Right cardiac atrium (tissue), 5 donors: ENCODE data around the gene MMP15. TPM values are rescaled to one million over a fixed set of nuclear protein-coding genes. Genes with fewer than 3 reads are reported as not detected.
"Not testable (repeated sequence)": the region's sequence is repeated elsewhere in the genome, so short reads cannot be mapped to it uniquely, and the experiment has no call there.

Experiments
- ATAC-seq, 2 donors: fragments of 200-7000 bp; cut with Tn5 transposase; one replicate each; pipeline versions ENCODE4 v1.8.0 to v1.9.1; 2020; ENCODE audit warnings: moderate library complexity in 2 of 2, mild to moderate bottlenecking in 1 of 2
- DNase-seq, 3 donors: peaks; one replicate each; pipeline ENCODE4 v3.0.0-alpha.2; 2020
- H3K27ac ChIP-seq: one replicate; pipeline ENCODE4 v1.5.1; 2013; ENCODE audit warnings: mild to moderate bottlenecking, low read length, control low read depth, moderate library complexity
- H3K27me3 ChIP-seq: one replicate; pipeline ENCODE4 v1.6.1; 2013; ENCODE audit not compliant: control insufficient read depth, insufficient read depth
- H3K4me1 ChIP-seq: one replicate; pipeline ENCODE4 v1.6.1; 2013; ENCODE audit warnings: low read length; ENCODE audit not compliant: control insufficient read depth, insufficient read depth
- H3K4me3 ChIP-seq: one replicate; pipeline ENCODE4 v1.5.1; 2013; ENCODE audit warnings: low read length, control low read depth
- H3K9me3 ChIP-seq: one replicate; pipeline ENCODE4 v1.6.1; 2013; ENCODE audit warnings: low read length; ENCODE audit not compliant: control insufficient read depth
- WGBS: extraction: QIAGEN DNeasy Blood & Tissue Kit; methylation state at CpG from one replicate; pipeline ENCODE4 v1.1.7; 2013; 5-methylcytosine and 5-hydroxymethylcytosine counted together
- intact Hi-C, 4 donors: fragments of 100-400 bp; cut with DNase I; formaldehyde crosslinking; loops; one replicate each; pipeline versions ENCODE4 v1.11.0 to v1.14.0; 2022 to 2023
- polyA plus RNA-seq: library from polyadenylated mRNA; stranded (reverse); fragments of 200-250 nt; gene quantifications from one replicate; pipeline ENCODE4 v1.2.3, GENCODE V29; 2013
- total RNA-seq, 4 donors: library from RNA; stranded (reverse); fragmentation: NEBNext Ultra II Directional; extraction: Animal tissue kit (Norgen Biotek cat#: 25700); gene quantifications; one replicate each; pipeline ENCODE4 v1.2.1, GENCODE V29; 2021
- donor health status: healthy with polysubstance abuse.
- donor health status: DM: no; HTN: yes; CAD: no.
- donor health status: DM: no; HTN: no; CAD: no.
- donor health status: DM: no; HTN: yes; CAD: no; lungs with severe emphysema.
- donor health status: DM: yes; HTN: yes; CAD: no.

The MMP15 gene
- total and polyA plus RNA-seq, 5 donors = 41.2 to 72.6 (median 61.0) TPM

DNA sequence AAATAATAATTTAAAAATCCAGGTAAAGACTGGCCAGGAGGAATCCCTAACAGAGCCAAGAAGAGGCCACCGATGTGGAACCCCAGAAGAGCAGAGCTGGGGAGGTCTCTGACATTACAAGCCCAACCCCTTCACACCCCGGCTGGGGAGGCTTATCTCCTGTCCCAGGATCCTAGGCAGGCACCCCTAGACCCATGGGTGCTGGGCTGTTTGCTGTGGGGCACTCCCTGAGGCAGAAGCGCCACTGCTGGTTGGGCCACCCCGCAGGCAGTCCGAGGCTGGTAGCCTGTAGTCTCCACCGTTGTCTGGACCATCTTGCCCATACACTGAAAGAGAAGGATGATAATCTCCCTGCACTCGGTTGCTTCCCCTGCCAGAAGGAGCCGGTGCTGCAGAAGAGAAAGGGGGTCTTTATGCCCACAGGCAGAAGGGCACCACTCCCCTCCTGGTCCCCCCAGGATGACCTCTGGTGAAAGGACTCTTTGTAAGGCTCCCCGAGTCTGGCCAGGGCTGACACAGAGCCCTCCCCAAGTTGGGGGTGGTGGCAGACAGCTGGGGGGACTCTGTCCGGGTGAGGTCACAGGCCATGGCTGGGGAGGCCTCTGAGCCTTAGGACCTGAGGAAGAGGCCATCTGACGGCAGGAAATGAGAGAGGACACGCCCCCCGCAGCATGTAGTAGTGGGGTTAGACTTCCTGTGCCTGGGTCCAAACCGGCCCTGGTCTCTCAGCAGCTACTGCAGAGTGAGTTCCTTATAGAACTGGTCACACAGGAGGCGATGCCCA lies 69.4 kb downstream of the MMP15 start:
- WGBS = 69% methylated on average over 15 of the region's 15 CpGs
- intact Hi-C loops = no loop called here

DNA sequence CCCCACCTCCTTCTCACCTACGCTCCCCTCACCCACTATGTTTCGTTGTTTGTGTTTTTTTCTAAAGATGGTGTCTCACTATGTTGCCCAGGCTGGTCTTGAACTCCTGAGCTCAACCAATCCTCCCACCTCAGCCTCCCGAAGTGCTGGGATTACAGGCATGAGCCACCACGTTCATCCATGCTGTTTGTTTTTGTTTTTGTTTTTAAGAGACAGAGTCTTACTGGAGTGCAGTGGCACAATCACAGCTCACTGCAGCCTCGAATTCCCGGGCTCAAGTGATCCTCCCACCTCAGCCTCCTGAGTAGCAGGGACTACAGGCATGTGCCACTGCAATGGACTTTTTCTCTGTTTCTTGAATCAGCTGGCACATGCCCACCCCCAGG lies 70.0 kb downstream of the MMP15 start:
- H3K27ac ChIP-seq = not testable (repeated sequence)

More for the DNA sequence above, 69.4 kb downstream of the MMP15 start:
- no peak overlapping the region for H3K27ac ChIP-seq
- peak in 1 of 3 donors; percentile 28 for DNase-seq
- H3K4me3 ChIP-seq = no peak overlapping the region
- H3K27me3 ChIP-seq = no peaks in the 10 kb centered on the region
- no peaks in the 10 kb centered on the region for H3K4me1 ChIP-seq
- no peaks in the 10 kb centered on the region for H3K9me3 ChIP-seq
- ATAC-seq = peak in 1 of 2 donors; percentile 10

DNA sequence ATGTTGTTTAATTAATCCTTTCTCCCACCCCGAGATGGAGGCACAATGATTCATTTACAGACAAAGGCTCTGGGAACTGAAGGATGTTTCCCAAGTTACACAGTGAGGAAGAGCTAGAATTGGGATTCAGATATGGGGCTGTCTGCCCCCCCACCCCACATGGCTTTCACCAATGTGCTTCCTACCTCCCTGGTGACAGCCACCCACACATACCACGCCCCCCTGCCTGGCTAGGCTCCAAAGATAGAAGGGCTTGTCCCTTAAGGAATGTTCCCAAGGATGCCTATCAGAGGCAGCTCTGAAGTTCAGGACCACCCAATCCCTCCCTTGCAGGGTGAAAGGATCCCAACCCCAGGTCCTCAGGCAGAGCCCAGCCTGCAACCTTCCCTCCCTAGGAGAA lies 70.7 kb downstream of the MMP15 start:
- Histone ChIP-seq H3K9me3 (no peaks in the 10 kb centered on the region), H3K27ac (no peak overlapping the region), H3K27me3 (no peaks in the 10 kb centered on the region), H3K4me3 (no peak overlapping the region), H3K4me1 (no peaks in the 10 kb centered on the region)
- WGBS = 42% methylated on average over 2 of the region's 2 CpGs
- intact Hi-C loops = no loop called here
- no peak for ATAC-seq
- no peak for DNase-seq

More for the DNA sequence above, 70.0 kb downstream of the MMP15 start:
- H3K9me3 ChIP-seq, H3K4me3 ChIP-seq, DNase-seq, ATAC-seq, intact Hi-C loops, H3K27me3 ChIP-seq, H3K4me1 ChIP-seq: not testable (repeated sequence)
- WGBS = 77% methylated on average over 6 of the region's 6 CpGs

Other genes with a start within 250 kb of the MMP15 start
- 10 to 100 TPM; 45.8 to 67.5 (median 50.0) TPM for gene KIFC3, start 223.3 kb upstream of the MMP15 start, total RNA-seq
- 39.9 TPM for gene KIFC3, start 223.3 kb upstream of the MMP15 start, polyA plus RNA-seq
- not detected for gene CNGB1, start 54.6 kb upstream of the MMP15 start, total RNA-seq
- gene CNGB1, start 54.6 kb upstream of the MMP15 start, polyA plus RNA-seq = not detected
- 1 to 10 TPM; 5.5 to 9.2 (median 7.9) TPM for gene ZNF319, start 25.1 kb upstream of the MMP15 start, total RNA-seq
- gene ZNF319, start 25.1 kb upstream of the MMP15 start, polyA plus RNA-seq = 6.3 TPM
- gene USB1, start 24.3 kb upstream of the MMP15 start, total RNA-seq = 10 to 100 TPM; 24.5 to 35.3 (median 29.3) TPM
- 25.9 TPM for gene USB1, start 24.3 kb upstream of the MMP15 start, polyA plus RNA-seq
- 10 to 100 TPM; 30.4 to 36.2 (median 33.5) TPM for gene CFAP20, start 103.6 kb downstream of the MMP15 start, total RNA-seq
- 36.2 TPM for gene CFAP20, start 103.6 kb downstream of the MMP15 start, polyA plus RNA-seq
- 10 to 100 TPM; 28.7 to 36.7 (median 34.1) TPM for gene CSNK2A2, start 172.4 kb downstream of the MMP15 start, total RNA-seq
- 20.6 TPM for gene CSNK2A2, start 172.4 kb downstream of the MMP15 start, polyA plus RNA-seq